HEK293T (cell line): Measurements from ENCODE around the gene ZNF630.
"Not testable (repeated sequence)": the region's sequence is repeated elsewhere in the genome, so short reads cannot be mapped to it uniquely, and the experiment has no call there.

ENCODE experiments used
- ELF4 ChIP-seq: fragments of 450-650 bp; IDR thresholded peaks from 2 replicates; pipeline ENCODE4 v1.6.1; 2017; ENCODE audit warnings: antibody characterized with exemption
- FOXM1 ChIP-seq: fragments of 450-650 bp; IDR thresholded peaks from 2 replicates; pipeline ENCODE4 v1.6.1; 2017; ENCODE audit warnings: mild to moderate bottlenecking, borderline replicate concordance
- HDGF ChIP-seq: fragments of 450-650 bp; IDR thresholded peaks from 2 replicates; pipeline ENCODE4 v1.6.1; 2017; ENCODE audit warnings: antibody characterized with exemption, borderline replicate concordance
- SP1 ChIP-seq: fragments of 450-650 bp; IDR thresholded peaks from 2 replicates; pipeline ENCODE4 v1.6.1; 2017
- SUZ12 ChIP-seq: fragments of 450-650 bp; IDR thresholded peaks from 2 replicates; pipeline ENCODE4 v1.6.1; 2016; ENCODE audit warnings: mild to moderate bottlenecking

GRCh38 chrX:48019892-48020291, 51.5 kb downstream of the ZNF630 start:
- TF ChIP-seq SP1, FOXM1, SUZ12, HDGF, ELF4: not testable (repeated sequence)
